Stimulated activated CD4-positive, alpha-beta T cell treated with anti-CD3 and anti-CD28 coated beads, TNF-alpha, amount 100 ng/mL, for 48 hours (primary cell): ENCODE measurements around the gene MBD4.
"Not testable (repeated sequence)": the region's sequence is repeated elsewhere in the genome, so short reads cannot be mapped to it uniquely, and the experiment has no call there.

Experiments used
- DNase-seq, 3 donors: peaks; one replicate each; pipeline ENCODE4 v3.0.0-alpha.2; 2020; ENCODE audit warnings: low read depth in 3 of 3

The MBD4 gene

DNA sequence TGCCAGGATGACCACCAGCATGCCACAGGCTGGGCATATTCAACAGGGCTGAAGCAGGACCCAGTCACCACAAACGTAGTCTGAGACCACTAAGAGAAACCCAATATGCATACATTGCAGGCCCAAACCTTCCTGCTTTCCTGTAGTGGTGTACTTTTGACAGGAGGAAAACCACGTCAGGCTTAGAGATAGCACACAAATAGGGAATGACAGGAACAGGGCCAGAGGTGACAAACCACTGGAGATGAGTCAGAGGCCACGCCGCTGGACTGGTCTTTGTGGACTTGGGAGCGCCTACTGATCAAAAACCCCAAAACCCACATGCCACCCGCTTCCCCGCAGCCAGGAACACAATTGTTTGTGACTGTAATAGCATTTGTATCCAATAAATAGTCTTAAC is 7.7 kb downstream of the MBD4 start:
- DNase-seq = no peak

GRCh38 chr3:129429602-129430001 is 10.1 kb downstream of the MBD4 start:
- DNase-seq = no peak

DNA sequence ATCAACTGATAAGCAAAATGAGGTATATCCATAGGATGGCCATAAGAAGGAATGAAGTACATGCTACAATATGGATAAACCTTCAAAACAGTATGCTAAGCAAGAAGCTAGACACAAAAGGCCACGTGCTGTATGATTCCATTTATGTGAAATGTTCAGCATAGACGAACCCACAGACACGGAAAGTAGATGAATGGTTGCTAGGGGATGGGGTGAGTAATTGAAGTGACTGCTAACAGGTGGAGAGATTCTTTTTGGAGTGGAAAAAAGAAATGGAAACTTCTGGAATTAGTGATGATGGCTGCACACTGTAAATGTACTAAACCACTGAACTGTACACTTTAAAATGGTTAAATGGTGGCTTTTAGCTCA is 10.7 kb downstream of the MBD4 start:
- no peak for DNase-seq

DNA sequence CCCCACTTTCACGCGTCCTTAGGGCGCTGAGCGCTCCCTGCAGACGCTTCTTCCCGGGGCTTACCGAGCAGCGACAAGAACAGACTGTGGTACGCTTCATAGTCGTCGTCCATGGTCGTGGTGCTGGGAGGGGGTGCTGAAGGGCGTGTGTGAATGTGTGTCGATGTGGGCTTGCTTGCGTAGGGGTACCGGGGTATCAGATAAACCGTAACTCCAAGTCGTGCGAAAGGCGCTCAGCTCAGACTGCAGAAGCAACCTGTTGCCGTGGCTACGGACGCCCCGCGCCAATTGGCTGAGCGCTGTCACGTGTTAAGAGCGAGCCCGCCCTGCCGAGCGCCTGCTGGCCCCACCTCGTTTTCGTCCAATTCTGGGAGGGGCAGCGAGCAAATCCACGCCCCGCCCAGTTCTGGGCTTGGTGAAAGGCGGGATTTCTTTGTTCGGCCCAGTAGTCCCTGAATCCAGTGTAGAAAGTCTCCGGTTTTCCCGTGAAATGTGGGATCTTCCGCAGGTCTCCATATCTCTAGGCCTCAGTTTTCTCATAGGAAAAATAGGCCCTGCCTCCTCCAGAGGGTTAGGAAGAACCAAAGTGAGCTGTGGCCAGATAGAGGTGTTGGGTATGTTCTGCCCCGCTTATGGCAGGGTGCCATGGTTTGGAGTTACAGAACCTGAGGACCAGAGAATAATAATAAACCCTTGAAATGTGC is 11.2 kb downstream of the MBD4 start, which contains the start of gene EFCAB12:
TSS of gene EFCAB12 (minus strand) at position 261 of the 704 bp plus-strand sequence. CDS start at position 113, 148 bp downstream.
- peak; percentile 74 to 83 (median 78) for DNase-seq

GRCh38 chr3:129428007-129428375 is 11.8 kb downstream of the MBD4 start:
- no peak for DNase-seq

DNA sequence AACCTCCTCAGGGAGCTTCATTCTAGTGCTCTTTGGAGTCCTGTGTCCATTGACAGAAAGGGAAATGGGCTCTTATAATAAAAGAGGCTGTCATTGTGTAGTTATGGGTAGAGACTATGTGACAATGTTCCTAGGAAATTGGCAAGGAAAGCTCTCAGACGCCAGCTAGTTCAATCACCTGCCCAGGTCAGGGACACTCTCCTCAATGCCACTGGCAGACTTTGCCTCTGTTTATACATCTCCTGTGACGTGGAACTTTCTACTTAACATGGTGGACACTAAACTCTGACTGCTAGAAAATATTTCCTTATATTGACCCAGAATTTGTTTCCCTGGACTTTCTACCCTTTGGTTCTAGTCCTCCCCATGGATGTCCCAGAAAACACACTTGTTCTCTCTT is 14.1 kb downstream of the MBD4 start:
- no peak for DNase-seq

GRCh38 chr3:129425213-129425612 is 14.5 kb downstream of the MBD4 start:
- no peak for DNase-seq

- no peak for DNase-seq
These were observed 15.4 kb downstream of the MBD4 start for GRCh38 chr3:129424185-129424841.

GRCh38 chr3:129422897-129423296 is 16.9 kb downstream of the MBD4 start:
- no peak for DNase-seq

GRCh38 chr3:129421988-129422745 is 17.6 kb downstream of the MBD4 start:
- no peak for DNase-seq

DNA sequence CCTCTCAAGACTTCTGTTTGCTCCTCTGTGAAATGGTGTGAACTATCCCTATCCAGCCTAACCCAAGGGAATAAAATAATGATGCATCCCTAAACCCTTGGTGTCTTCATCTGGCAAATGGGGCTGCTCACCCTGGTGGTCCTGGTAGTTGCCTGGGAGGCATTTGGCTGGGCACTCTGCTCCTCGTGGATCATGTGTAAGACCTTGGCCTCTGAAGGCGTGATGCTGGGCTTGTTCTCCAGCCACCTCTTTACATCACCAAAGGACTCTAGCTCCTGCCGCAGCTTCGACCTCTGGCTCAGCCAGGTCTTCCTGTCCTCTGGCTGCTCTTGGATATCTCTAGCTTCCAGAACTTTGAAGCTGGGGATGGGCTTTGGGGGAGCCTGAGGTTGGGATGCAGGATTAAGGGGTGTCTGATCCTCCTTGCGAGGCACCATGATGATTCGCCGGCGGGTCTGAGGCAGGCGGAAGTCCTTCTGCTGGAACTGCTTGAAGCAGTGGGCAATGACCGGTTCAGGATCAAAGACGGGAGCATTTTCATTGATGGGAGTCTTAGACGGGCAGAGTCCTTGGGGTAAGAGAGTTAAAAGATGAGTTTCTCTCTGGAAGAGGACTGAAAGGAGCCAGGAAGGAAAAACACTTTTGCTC is 18.4 kb downstream of the MBD4 start:
- no peak for DNase-seq

DNA sequence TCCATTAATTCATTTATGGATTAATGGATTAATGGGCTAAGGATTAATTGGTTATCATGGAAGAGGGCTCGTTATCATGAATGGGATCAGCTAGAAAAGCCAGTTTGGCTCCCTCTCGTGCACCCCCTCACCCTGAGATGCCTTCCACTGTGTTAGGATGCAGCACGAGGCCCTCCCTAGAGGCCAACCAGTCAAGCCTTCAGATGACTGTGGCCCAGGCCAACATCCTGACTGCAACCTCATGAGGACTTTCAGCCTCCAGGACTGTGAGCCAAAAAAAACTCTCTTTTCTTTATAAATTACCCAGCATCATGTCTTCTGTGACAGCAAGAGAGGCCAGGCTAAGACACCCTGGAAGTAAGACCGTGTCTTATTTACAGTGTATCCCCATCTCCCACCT is 20.3 kb downstream of the MBD4 start:
- DNase-seq = no peak

DNA sequence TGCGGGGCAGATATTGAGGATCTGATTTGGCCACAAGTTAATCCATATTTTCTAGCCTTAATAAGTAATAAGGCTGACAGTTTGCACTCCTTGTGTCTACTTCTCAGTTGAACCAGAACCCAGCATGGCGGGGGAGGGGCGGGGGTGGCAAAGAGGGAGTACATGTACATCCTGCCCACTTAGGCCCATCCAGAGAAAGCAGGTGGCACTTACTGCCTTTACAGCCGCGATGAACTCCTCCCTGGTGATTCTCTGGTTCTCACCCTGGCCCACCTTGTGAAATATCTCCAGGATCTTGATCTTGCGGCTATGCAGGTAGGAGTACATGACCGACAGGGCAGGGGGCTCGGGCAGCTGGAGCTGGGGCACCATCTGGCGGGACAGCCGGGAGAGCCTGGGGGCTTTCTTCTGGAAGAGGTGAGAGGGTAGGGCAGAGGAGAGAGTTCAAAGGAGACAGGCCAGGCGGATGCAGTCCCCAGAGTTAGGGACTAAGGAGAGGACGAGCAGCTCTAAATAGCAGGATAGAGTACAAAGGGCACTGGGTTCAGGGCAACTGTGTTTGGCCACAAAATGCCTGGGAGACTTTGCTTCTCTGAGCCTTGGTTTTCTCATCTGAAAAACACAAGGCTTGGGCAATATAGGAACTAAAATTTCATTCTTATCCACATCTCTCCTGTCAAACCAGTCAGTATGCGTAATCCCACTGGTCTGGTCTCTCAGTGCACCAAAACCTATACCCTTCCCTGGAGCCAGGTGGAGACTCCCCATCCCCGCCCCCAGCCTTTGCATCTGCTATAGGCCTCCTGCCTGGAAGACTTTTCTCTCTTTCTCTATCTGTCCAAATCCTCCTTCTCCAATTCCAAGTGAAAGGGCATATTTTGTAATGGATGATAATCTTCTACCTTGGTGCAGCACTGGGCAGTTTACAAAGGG is 21.4 kb downstream of the MBD4 start:
- no peak for DNase-seq

GRCh38 chr3:129417326-129417725 is 22.4 kb downstream of the MBD4 start:
- DNase-seq = no peak

DNA sequence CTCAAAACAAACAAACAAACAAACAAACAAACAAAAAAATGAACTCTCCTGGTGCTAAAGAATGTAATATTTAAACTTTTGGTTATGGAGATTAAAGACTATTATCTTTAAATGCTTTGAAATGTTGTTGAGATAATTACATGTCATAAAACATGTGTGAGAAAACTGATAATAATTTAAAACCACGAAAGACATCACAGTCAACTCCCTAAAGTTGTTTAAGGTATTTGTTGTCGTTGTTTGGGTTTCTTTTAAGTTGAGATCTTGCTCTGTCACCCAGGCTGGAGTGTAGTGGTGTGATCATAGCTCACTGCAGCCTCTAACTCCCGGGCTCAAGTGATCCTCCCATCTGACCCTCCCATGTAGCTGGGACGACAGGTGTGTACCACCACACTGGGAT is 23.3 kb downstream of the MBD4 start:
- no peak for DNase-seq

DNA sequence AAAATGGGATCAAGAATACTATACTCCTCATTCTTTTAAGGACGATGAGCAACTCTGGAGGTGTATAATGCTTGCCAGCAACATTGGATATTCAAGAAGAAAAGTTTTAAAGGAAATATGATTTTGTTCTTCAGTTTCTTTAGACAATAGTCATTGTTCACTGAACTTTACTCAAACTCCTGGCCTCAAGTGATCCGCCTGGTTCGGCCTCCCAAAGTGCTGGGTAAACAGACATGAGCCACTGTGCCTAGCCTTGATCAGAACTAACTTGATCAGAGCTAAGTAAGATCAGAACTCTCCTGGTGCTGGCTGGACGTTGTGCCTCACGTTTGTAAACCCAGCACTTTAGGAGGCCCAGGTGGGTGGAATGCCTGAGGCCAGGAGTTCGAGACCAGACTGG is 23.9 kb downstream of the MBD4 start:
- DNase-seq = no peak

DNA sequence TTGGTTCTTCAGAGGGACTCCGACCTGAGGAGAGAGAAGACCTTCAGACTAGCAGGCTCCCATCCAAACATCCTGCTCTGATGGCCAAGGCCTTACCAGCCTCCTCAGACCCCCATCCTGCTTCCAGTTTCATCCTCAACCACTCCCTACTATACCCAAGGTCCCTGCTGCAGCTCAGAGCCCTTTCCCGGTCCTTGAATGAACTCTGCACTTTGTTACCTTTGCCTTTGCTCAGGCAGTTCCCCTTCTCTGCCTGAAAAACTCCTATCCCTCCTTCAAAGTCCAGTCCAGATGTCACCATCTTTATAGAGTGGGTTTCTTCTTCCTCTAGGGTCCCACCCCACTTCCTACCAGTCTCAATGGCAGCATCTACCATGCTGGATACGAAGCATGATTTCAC is 24.4 kb downstream of the MBD4 start:
- no peak for DNase-seq

- no peak for DNase-seq
These were observed 25.9 kb downstream of the MBD4 start for GRCh38 chr3:129413687-129414506.

GRCh38 chr3:129413238-129413637 is 26.5 kb downstream of the MBD4 start:
- DNase-seq = not testable (repeated sequence)

DNA sequence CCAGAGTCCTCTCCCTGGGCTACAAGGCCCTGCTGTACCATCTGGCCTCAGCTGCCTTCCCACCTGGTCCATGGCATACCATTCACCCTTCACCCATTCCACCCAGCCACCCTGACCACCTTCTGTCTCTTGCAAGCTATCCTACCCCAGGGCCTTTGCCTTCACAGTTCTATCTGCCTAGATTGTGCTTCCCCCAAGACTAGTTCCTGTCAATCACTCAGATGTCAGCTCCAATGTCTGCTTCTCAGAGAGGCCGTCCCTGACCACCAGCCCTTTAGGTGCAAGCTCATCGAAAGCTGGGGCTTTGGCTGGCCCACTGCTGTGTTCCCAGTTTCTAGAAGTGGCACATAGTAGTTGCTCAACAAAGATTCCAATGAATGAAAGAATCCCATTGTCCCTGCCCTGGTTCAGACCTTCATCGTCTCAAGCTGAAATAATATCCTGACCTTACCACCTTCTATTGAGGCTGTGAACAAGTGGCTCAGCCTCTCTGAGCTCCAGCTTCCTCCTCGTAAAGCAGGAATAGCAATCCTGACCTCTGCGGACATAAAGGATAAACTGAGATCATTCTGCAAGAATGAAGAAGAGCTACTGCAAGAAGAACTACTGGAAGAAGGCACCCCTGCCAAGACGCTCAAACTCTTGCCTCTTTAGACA is 27.1 kb downstream of the MBD4 start:
- no peak for DNase-seq
